NCI-H1694 treated with DMSO at 0.1 percent for 48 hours (cell line): ENCODE results near the gene MYH1.

Experiments used
- DNase-seq: peaks from one replicate; lab custom pipeline; 2025; lab: John Stamatoyannopoulos, UW

MYH1 gene

DNA sequence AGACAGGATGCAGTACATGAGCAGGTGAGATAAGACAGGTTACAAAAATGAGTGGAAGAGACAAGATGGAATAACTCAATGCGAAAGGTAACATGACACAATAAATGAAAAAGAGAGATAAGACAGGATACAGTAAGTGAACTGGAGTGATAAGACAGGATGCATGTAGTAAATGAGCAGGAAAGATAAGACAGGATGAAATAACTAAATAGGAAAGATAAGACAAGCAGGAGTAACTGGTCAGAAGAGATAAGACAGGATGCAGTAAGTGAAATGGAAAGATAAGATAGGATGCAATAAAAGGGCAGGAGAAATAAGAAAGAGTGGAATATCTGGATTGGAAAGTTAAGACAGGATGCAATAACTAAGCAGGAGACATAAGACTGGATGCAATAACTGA, 40.6 kb downstream of the MYH1 start:
- DNase-seq: no peak

DNA sequence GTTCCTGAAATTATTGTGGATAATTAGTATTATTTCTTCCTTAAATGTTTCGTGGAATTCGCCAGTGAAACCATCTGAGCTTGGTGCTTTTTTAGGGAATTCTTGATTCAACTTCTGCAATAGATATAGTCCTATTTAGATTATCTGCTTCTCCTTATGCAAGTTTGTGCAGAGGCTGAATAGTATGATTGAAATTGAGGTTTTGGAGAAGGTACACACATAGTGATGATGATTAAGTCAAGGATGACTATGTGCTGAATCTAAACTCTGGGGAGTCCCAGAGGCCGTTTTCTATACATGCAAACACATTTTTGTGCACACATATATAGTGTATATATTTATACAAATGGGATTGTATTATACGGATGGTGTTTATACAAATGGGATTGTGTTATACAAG, 43.8 kb downstream of the MYH1 start:
- DNase-seq: no peak

DNA sequence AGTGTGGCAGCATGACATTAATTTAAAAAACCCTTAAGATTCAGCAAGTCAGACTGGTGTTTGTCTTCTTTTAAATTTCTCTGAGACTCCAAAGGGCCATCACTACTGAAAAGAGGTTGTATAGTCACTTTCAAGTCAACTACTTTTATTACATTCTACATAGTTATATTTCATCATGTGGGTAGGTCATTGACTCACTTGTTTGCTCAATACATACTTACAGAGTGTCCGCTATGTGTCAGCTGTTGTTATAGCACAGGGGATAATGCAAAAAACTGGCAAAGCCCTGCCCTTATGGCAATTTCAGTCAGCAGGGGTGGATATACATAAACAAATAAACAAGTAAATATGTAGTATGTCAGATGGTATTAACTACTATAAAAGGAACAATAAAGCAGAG, 46.5 kb downstream of the MYH1 start:
- no peak for DNase-seq

DNA sequence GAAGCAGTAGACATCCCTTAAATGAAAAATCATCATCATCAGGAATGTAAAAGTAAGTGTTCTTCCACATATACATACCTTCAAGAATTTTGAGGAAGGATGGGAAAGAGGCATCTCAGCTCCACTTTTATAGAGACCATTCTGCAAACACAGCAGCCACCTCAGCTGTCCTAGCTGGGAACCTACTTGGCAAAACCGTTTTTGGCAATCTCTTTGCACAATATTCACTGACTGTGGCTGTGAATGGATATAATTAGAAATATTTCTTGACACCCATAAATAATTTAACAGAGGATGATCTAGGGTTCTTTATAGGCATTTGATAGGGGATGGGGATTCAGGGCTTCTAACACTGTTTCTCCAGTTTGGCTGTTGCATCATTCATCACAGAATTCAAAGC, 48.9 kb downstream of the MYH1 start, which contains the start of gene MYH4:
TSS of gene MYH4 (minus strand) at position 101 of the 400 bp plus-strand sequence. CDS start 2,814 bp downstream, outside the sequence.
- DNase-seq: no peak

DNA sequence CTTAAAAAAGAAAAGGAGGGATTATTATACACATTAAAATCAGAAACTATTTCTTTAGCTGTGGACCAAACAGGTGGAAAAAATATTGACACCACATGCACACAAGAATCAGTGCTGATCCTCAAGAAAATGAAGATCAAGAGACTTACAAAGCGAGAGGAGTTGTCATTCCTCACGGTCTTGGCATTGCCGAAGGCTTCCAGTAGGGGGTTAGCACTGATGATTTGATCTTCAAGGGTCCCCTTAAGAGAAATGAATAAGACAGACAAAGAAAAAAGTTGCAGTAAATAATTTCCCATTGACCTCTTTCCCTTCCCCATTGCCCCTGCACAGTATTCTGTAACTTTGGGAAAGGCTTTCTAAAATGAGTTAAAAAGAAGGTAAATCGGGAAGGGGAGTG, 54.9 kb downstream of the MYH1 start:
- DNase-seq: no peak

DNA sequence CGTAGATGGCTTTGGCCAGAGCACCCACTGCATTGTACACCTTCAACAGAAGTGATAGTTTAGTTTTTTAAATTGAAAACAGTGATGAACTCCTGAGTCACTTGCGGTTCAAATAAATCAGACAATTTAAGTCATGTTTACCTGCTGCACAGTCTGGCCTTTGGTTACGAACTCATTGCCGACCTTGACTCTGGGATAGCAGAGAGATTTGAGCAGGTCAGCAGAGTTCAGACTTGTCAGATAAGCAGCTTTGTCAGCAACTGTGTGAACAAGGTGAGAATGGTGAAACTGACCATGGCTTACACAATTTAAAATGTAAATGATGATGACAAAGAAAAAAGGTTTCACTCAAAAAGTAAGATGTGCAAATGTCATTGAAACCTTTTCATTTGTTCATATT, 58.3 kb downstream of the MYH1 start:
- no peak for DNase-seq

DNA sequence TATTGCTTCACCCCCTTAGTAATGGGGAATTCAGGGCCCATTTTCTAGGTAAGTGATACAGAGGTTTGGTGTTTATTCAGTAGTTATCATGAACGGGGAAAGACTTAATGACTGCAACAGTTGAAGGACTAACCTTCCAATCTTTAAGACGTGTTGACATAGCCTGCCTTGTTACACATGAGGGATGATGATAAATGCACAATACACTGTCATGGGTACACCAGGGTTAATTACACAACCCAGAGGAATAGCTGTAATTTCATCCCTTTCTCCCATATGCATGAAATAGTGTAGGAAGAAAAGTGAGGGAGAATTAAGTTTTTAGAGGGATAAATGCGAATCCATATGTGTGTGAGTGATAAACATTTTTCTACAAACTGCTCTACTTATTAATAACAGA, 59.6 kb downstream of the MYH1 start:
- DNase-seq: no peak

DNA sequence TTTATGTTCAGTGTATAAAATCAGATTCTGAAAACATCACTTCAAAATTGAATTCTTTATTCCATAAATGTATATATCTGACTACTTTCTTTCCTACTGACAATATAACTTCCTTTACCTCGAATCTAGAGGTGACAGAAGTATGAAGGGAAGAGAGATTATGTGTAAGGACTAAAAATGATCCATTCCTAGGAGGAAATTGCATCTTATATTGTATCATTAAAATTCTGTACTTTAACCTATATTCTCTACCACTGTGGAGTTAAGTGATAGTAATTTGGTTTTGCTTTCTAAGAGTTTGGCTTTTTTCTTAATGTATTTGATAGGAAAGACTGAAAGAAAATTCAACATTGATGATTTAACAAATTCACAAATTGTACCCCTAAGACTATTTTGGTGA, 60.4 kb downstream of the MYH1 start:
- no peak for DNase-seq

DNA sequence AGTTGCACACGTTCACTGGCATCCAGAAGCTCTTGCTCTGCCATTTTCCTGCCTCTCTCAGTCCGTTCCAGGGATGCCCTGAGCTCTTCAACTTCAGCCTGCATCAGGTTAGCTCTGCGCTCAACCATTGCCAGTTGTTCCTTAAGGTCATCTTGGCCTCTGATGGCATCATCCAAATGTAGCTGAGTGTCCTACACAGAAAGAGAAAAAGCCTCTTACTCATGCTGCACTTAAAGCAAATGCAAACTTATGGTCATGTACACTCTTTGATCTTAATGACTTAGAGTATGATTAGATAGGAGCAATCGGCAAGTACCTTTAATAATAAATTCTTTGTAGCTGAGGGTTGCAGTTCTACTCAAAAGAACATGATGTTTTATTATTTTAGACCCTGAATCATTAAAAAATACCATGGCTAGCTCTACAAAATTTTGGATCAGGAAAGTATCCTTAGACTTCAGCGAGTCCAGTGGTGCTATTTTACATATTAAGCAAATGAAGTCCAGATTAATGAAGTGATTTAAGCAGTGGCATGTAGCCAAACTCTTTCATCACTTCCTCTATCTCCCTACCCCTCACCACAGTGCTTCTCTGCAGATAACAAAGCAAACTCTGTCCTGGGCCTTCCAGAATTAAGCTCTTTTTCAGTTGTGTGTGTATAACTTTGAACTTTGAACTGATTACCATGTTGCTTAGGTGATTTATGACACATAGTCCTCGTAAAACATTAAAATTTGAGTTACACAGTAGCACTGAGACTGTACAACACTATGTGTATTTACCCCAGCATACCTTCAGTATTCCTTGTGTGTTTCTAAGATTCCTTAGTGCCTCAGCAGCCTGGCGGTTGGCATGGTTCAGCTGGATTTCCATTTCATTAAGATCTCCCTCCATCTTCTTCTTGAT, 71.1 kb downstream of the MYH1 start:
- no peak for DNase-seq
